GM12878 (cell line): ENCODE data around the gene GRIK2.

Experiments used
- CHD2 ChIP-seq: IDR thresholded peaks from 2 replicates; pipeline ENCODE4 v1.6.1; 2011; ENCODE audit warnings: low read depth, low read length, improper control_type of control experiment, borderline replicate concordance
- RFX5 ChIP-seq: IDR thresholded peaks from 2 replicates; pipeline ENCODE4 v1.6.1; 2011; ENCODE audit warnings: low read depth, low read length, improper control_type of control experiment
- TARDBP ChIP-seq: IDR thresholded peaks from 2 replicates; pipeline ENCODE4 v1.6.1; 2016; ENCODE audit warnings: borderline replicate concordance
- TF ChIP-seq, protein P1 (sequence below), 3 experiments: IDR thresholded peaks in 2 of 3; conservative IDR thresholded peaks in 1 of 3; 2 replicates each; pipeline ENCODE4 v1.5.1; 2011; ENCODE audit warnings: low read depth in 3 of 3, low read length in 3 of 3, mild to moderate bottlenecking in 3 of 3, control low read depth in 2 of 3, moderate library complexity in 2 of 3, inconsistent platforms in 1 of 3, mixed read lengths in 1 of 3; ENCODE audit not compliant: control insufficient read depth in 2 of 3, insufficient read depth in 1 of 3; ENCODE audit errors: extremely low read depth in 1 of 3

DNA sequence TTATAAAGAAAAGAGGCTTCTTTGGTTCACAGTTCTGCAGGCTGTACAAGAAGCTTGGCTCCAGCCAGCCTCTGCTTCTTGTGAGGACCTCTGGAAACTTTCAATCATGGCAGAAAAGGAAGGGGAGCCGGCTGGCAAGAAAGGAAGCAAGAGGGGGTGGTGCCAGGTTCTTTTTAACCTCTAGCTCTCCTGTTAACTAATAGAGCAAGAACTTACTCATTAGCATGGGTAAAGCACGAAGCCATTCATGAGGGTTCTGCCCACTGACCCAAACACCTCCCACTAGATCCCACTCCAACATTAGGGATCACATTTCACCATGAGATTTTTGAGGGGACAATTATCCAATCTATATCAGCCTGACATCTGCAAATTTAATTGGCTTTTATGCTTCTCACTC lies 347.1 kb downstream of the GRIK2 start:
- TF ChIP-seq, protein P1, sequence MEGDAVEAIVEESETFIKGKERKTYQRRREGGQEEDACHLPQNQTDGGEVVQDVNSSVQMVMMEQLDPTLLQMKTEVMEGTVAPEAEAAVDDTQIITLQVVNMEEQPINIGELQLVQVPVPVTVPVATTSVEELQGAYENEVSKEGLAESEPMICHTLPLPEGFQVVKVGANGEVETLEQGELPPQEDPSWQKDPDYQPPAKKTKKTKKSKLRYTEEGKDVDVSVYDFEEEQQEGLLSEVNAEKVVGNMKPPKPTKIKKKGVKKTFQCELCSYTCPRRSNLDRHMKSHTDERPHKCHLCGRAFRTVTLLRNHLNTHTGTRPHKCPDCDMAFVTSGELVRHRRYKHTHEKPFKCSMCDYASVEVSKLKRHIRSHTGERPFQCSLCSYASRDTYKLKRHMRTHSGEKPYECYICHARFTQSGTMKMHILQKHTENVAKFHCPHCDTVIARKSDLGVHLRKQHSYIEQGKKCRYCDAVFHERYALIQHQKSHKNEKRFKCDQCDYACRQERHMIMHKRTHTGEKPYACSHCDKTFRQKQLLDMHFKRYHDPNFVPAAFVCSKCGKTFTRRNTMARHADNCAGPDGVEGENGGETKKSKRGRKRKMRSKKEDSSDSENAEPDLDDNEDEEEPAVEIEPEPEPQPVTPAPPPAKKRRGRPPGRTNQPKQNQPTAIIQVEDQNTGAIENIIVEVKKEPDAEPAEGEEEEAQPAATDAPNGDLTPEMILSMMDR (IDR thresholded peaks at IDR 0.05 in 2 of 3, conservative IDR thresholded peaks at IDR 0.05 in 1 of 3; ENCODE audit: control insufficient read depth in 2 of 3, extremely low read depth in 1 of 3, insufficient read depth in 1 of 3, low read depth in 3 of 3, low read length in 3 of 3): no peak
- no peak for TF ChIP-seq TARDBP
- TF ChIP-seq CHD2: no peak
- no peak for TF ChIP-seq RFX5
